Putamen (tissue), 1 donor: ENCODE results near the gene ASPSCR1.
A peak's percentile ranks its signal among the peaks of the same experiment; 100 is the strongest.

Source experiments
- DNase-seq: peaks from one replicate; pipeline ENCODE4 v3.0.0-alpha.2; 2016; ENCODE audit warnings: low spot score

Gene ASPSCR1

DNA sequence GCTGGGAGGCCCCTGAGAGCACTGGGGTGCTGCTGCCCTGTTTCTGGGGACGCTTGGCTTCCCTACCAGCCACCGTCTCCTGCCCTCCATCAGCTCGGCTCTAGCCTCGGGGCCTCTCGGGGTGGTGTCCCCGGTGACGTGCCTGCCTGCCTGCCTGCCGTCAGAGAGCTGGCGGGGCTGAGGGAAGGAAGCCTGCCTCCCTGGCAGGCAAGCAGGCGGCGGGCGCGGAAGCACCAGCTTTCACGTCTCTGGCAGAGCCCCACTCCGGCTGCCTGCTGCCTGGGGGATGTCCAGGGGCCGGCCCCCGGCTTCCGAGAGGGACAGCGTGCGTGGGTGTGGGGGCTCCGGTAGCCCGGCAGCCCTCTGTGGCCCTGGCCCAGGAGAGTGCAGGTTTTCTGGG is 35.9 kb downstream of the ASPSCR1 start:
- DNase-seq: peak; percentile 52

DNA sequence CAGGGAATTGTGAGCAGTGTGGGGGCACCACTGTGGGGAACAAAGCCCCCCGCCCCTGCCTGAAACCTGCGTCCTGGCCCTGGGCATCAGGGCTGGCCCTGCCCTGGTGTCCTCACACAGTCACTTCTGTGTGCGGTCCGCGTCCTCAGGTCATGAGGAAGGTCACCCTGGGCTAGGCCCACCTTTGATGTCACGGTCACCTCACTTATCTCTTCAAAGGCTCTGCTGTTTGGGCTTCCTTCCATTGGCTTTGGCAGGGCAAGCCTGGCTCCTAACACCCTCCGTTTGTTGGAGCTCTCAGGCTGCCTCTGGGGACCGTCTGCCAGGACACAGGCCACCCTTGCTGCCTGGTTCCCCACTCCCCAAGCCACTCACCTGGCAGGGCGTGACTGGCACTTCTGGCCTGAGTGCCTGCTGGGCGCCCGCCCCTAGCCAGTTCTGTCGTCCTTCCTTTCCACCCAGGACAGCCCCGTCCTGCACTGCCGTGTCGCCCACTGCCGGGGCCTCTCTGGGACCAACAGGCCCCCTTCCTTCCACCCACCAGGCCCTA is 36.4 kb downstream of the ASPSCR1 start:
- no peak for DNase-seq

- DNase-seq: peak; percentile 54
These were observed 37.0 kb downstream of the ASPSCR1 start for GRCh38 chr17:82014432-82014831.

GRCh38 chr17:82014971-82015310 is 37.5 kb downstream of the ASPSCR1 start:
- no peak for DNase-seq

- no peak for DNase-seq
These were observed 38.0 kb downstream of the ASPSCR1 start for GRCh38 chr17:82015311-82015971.

- no peak for DNase-seq
These were observed 38.8 kb downstream of the ASPSCR1 start for GRCh38 chr17:82016061-82016874.

DNA sequence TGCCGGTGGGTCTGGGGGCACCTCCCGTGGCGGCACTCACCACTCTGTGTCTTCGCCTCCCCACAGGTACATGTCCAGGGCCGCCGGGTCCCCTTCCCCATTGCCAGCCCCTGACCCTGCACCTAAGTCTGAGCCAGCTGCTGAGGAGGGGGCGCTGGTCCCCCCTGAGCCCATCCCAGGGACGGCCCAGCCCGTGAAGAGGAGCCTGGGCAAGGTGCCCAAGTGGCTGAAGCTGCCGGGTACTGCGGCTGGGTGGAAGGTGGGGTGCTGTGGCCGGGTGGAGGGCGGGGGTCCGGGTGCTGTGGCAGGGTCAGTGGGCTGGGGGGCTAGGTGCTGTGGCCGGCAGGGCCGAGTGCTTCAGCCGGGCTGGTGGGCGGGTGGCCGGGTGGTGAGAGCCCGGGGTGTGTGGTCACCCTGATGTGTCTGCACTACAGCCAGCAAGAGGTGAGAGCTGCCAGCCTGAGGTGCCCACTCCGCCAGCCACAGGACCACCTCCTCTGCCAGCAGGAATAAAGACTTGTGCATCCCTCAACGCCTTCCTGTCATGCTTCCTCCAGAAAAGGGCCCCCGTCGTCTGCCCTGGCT is 39.5 kb downstream of the ASPSCR1 start:
- DNase-seq: no peak

- no peak for DNase-seq
These were observed 40.3 kb downstream of the ASPSCR1 start for GRCh38 chr17:82017612-82018151.

GRCh38 chr17:82018152-82018988 is 40.9 kb downstream of the ASPSCR1 start:
- no peak for DNase-seq

- no peak for DNase-seq
These were observed 41.7 kb downstream of the ASPSCR1 start for GRCh38 chr17:82018989-82019689.

- DNase-seq: no peak
These were observed 42.5 kb downstream of the ASPSCR1 start for GRCh38 chr17:82019690-82020571.

GRCh38 chr17:82020572-82021106 is 43.2 kb downstream of the ASPSCR1 start:
- DNase-seq: no peak

GRCh38 chr17:82021107-82021899 is 43.9 kb downstream of the ASPSCR1 start:
- DNase-seq: peak; percentile 70

- DNase-seq: no peak
These were observed 44.5 kb downstream of the ASPSCR1 start for GRCh38 chr17:82021900-82022309.

DNA sequence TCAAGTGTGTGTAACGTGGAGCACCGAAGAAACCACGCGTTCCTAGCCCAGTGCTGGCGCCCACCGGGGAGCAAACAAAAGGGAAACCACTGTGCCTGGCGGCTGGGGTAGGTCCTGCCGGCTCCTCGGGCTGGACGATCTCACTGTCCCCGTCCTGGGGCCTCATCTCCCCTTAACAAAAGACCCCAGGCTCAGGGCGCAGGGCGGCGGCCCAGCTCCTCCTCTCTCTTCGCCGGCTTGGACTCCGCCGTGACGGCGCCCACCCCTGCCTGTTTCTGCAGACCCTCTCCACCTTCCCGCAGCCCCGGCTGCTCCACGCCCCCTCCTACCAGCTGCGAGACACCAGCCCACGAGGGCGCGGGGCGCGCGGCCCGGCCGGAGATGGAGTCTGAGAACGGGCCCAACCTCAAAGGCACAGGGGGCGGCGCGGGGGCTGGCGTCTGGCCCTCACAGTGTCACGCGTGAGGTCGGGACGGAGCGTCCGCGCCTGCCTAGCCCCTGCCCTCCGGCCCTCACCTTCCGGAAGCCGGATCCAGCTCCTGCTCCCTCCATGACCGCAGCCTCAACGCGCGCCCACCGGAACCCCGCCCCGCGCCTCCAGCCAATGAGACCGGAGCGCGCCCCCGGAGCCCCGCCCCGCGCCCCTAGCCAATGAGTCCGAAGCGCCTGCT is 45.0 kb downstream of the ASPSCR1 start, which contains the start of gene CENPX:
CENPX (minus strand) TSS at position 569 of the 671 bp plus-strand sequence; CDS start at position 552, 17 bp downstream.
- DNase-seq: no peak

DNA sequence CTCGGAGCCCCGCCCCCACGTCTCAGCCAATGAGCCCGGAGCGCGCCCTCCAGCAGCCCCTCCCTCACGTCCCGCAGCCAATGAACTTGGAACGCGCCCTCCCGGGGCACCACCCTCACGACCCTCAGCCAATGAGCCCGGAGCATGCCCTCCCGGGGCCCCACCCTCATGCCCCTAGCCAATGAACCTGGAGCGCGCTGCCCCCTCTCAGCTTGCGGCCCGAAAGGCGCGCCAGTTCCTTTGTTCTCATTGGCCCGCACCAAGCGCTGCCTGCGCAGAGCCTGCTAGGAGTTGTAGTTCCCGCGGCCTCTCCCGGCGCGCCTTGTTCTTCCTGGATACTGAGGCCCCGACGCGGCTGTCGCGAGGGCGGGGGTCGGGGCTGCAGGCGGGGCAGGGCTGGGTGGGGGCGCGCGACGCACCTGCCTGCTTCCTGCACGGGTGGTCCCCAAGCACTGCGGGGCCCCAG is 45.6 kb downstream of the ASPSCR1 start, which contains the start of gene LRRC45:
LRRC45 (plus strand) TSS at position 325 of the 466 bp plus-strand sequence. CDS start 339 bp downstream, outside the sequence.
- DNase-seq: peak; percentile 100

DNA sequence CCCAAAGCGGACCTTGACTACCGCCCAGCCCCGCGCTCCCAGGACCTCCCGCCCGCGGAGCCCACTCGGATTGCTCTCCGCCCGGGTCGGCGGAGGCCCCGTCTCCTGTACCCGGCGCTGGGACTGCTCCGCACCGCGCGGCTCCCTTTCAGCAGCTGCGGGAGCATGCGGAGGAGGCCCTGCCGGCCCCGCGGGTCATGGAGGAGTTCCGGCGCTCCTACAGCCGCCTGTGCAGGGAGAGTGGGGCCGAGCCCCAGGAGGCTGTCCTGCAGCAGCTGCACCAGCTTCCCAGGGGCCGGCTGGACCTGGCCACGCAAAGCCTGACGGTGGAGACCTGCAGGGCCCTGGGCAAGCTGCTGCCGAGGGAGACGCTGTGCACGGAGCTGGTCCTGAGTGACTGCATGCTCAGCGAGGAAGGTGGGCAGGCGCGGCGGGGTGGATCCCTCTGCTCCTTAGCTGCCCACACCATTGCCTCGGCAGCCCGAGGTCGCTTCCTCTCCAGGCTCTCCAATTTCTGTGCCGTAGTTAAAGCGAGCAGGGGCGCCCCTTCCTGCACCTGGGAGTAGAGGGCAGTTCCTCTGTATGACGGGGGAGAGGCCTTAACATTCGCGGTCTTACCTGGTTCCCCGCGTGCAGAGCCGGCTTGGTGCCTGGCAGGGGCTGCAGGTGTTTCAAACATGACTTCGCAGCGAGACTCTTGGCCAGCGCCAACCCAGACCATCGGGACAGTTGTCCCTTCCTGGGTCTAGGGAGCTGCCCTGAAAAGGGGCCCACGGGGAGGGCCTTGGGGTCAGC is 46.2 kb downstream of the ASPSCR1 start:
- DNase-seq: no peak
